ENCODE measurements around the gene SPATA12.

Gene SPATA12

GRCh38 chr3:57060089-57060821, at the start of gene SPATA12:
Gene SPATA12, plus strand, starts transcription at chr3:57060664. Its CDS starts 13,031 bp downstream, at chr3:57073695.
- DNase-seq (ENCODE audit: low read depth in 2 of 2), result no peak

- no peak for DNase-seq (ENCODE audit: low read depth in 2 of 2)
Measured at GRCh38 chr3:57011022-57011421, 49.4 kb upstream of the SPATA12 start.

- no peak for DNase-seq (ENCODE audit: low read depth in 2 of 2)
Measured at GRCh38 chr3:57012847-57013246, 47.6 kb upstream of the SPATA12 start.

GRCh38 chr3:57015350-57015729, 45.1 kb upstream of the SPATA12 start:
- no peak for DNase-seq (ENCODE audit: low read depth in 2 of 2)

- DNase-seq (ENCODE audit: low read depth in 2 of 2), result no peak
Measured at GRCh38 chr3:57015912-57016311, 44.6 kb upstream of the SPATA12 start.

GRCh38 chr3:57017459-57017845, 43.0 kb upstream of the SPATA12 start:
- DNase-seq (ENCODE audit: low read depth in 2 of 2), result no peak

- DNase-seq (ENCODE audit: low read depth in 2 of 2), result no peak
Measured at GRCh38 chr3:57018246-57018645, 42.2 kb upstream of the SPATA12 start.

GRCh38 chr3:57019057-57019456, 41.4 kb upstream of the SPATA12 start:
- DNase-seq (ENCODE audit: low read depth in 2 of 2), result no peak

- no peak for DNase-seq (ENCODE audit: low read depth in 2 of 2)
Measured at GRCh38 chr3:57025237-57025636, 35.2 kb upstream of the SPATA12 start.

- no peak for DNase-seq (ENCODE audit: low read depth in 2 of 2)
Measured at GRCh38 chr3:57026944-57027343, 33.5 kb upstream of the SPATA12 start.

- no peak for DNase-seq (ENCODE audit: low read depth in 2 of 2)
Measured at GRCh38 chr3:57029383-57029782, 31.1 kb upstream of the SPATA12 start.

GRCh38 chr3:57029924-57030323, 30.5 kb upstream of the SPATA12 start:
- no peak for DNase-seq (ENCODE audit: low read depth in 2 of 2)

GRCh38 chr3:57030721-57031120, 29.7 kb upstream of the SPATA12 start:
- no peak for DNase-seq (ENCODE audit: low read depth in 2 of 2)

GRCh38 chr3:57031631-57032541, 28.6 kb upstream of the SPATA12 start:
- no peak for DNase-seq (ENCODE audit: low read depth in 2 of 2)

GRCh38 chr3:57036952-57037351, 23.5 kb upstream of the SPATA12 start:
- DNase-seq (ENCODE audit: low read depth in 2 of 2), result no peak

- DNase-seq (ENCODE audit: low read depth in 2 of 2), result no peak
Measured at GRCh38 chr3:57038466-57039164, 21.8 kb upstream of the SPATA12 start.

- DNase-seq (ENCODE audit: low read depth in 2 of 2), result no peak
Measured at GRCh38 chr3:57041674-57042073, 18.8 kb upstream of the SPATA12 start.

GRCh38 chr3:57043518-57043917, 16.9 kb upstream of the SPATA12 start:
- no peak for DNase-seq (ENCODE audit: low read depth in 2 of 2)

GRCh38 chr3:57046101-57046765, 14.2 kb upstream of the SPATA12 start:
- no peak for DNase-seq (ENCODE audit: low read depth in 2 of 2)

- no peak for DNase-seq (ENCODE audit: low read depth in 2 of 2)
Measured at GRCh38 chr3:57048052-57048671, 12.3 kb upstream of the SPATA12 start.

GRCh38 chr3:57048728-57049127, 11.7 kb upstream of the SPATA12 start:
- no peak for DNase-seq (ENCODE audit: low read depth in 2 of 2)
